ENCODE measurements around the gene COX6A1.
"Not testable (repeated sequence)": the region's sequence is repeated elsewhere in the genome, so short reads cannot be mapped to it uniquely, and the experiment has no call there.

The COX6A1 gene

GRCh38 chr12:120444676-120445075 lies 6.8 kb downstream of the COX6A1 start:
- DNase-seq (ENCODE audit: low read depth), result no peak
- peak overlapping the region; percentile 99 for H3K4me3 ChIP-seq (ENCODE audit: low read depth, low read length)
- TF ChIP-seq CTCF (IDR thresholded peaks at IDR 0.05; ENCODE audit: control insufficient read depth, extremely low read depth, insufficient read depth), result no peak

GRCh38 chr12:120445911-120446843 lies 8.3 kb downstream of the COX6A1 start, which contains the start of the genes GATC and TRIAP1:
GATC (plus strand) TSS chr12:120446444; CDS start chr12:120446481, 37 bp downstream.
TRIAP1 (minus strand) TSS chr12:120446384; CDS start chr12:120446372, 12 bp downstream.
- peak within 1 kb of the TSS; percentile 99 for H3K4me3 ChIP-seq (ENCODE audit: low read depth, low read length)
- TF ChIP-seq CTCF (IDR thresholded peaks at IDR 0.05; ENCODE audit: control insufficient read depth, extremely low read depth, insufficient read depth), result no peak
- peak; percentile 39 for DNase-seq (ENCODE audit: low read depth)

- not testable (repeated sequence) for DNase-seq (ENCODE audit: low read depth)
- H3K4me3 ChIP-seq (ENCODE audit: low read depth, low read length), result peak overlapping the region; percentile 99
Measured at GRCh38 chr12:120446844-120447178, 8.9 kb downstream of the COX6A1 start.

GRCh38 chr12:120447992-120448391 lies 10.1 kb downstream of the COX6A1 start:
- DNase-seq (ENCODE audit: low read depth), result no peak
- no peak for TF ChIP-seq CTCF (IDR thresholded peaks at IDR 0.05; ENCODE audit: control insufficient read depth, extremely low read depth, insufficient read depth)
- no peak overlapping the region for H3K4me3 ChIP-seq (ENCODE audit: low read depth, low read length)

GRCh38 chr12:120452524-120452923 lies 14.6 kb downstream of the COX6A1 start:
- not testable (repeated sequence) for DNase-seq (ENCODE audit: low read depth); H3K4me3 ChIP-seq (ENCODE audit: low read depth, low read length)

- no peak for TF ChIP-seq CTCF (IDR thresholded peaks at IDR 0.05; ENCODE audit: control insufficient read depth, extremely low read depth, insufficient read depth)
- DNase-seq (ENCODE audit: low read depth), result no peak
- H3K4me3 ChIP-seq (ENCODE audit: low read depth, low read length), result no peak overlapping the region
Measured at GRCh38 chr12:120453060-120453750, 15.3 kb downstream of the COX6A1 start.

- peak; percentile 40 for TF ChIP-seq CTCF (IDR thresholded peaks at IDR 0.05; ENCODE audit: control insufficient read depth, extremely low read depth, insufficient read depth)
- DNase-seq (ENCODE audit: low read depth), result no peak
- no peak overlapping the region for H3K4me3 ChIP-seq (ENCODE audit: low read depth, low read length)
Measured at GRCh38 chr12:120453977-120454376, 16.1 kb downstream of the COX6A1 start.

All from LNCaP clone FGC (cell line).